Stimulated activated naive CD8-positive, alpha-beta T cell treated with anti-CD3 and anti-CD28 coated beads, Interleukin-15, Interleukin-2, amounts not matched to agents 100 ng/mL and 50 ng/mL, for 24 hours (primary cell): Measurements from ENCODE around the gene ZC3H12C.

Experiments
- H3K27ac Mint-ChIP-seq: one replicate; pipeline ENCODE4 v1.8.0; 2021; ENCODE audit warnings: mild to moderate bottlenecking, mixed read lengths
- H3K27me3 Mint-ChIP-seq: one replicate; pipeline ENCODE4 v1.8.0; 2021; ENCODE audit warnings: mixed read lengths
- H3K36me3 Mint-ChIP-seq: one replicate; pipeline ENCODE4 v1.8.0; 2021; ENCODE audit warnings: low read depth, mixed read lengths
- H3K4me1 Mint-ChIP-seq: one replicate; pipeline ENCODE4 v1.8.0; 2021; ENCODE audit warnings: low read depth, mixed read lengths
- H3K4me3 Mint-ChIP-seq: one replicate; pipeline ENCODE4 v1.8.0; 2021; ENCODE audit warnings: mild to moderate bottlenecking, mixed read lengths
- H3K9me3 Mint-ChIP-seq: one replicate; pipeline ENCODE4 v1.8.0; 2021; ENCODE audit warnings: mixed read lengths

The ZC3H12C gene

GRCh38 chr11:110071197-110071596 lies 22.0 kb upstream of the ZC3H12C start:
- Mint-ChIP-seq H3K9me3 (no peaks in the 10 kb centered on the region), H3K27me3 (peaks cover 20% of the 10 kb centered on the region), H3K4me1 (no peaks in the 10 kb centered on the region), H3K36me3 (no peaks in the 10 kb centered on the region), H3K27ac (no peak overlapping the region), H3K4me3 (no peak overlapping the region)

- Mint-ChIP-seq H3K27me3 (peaks cover 26% of the 10 kb centered on the region), H3K9me3 (no peaks in the 10 kb centered on the region), H3K36me3 (no peaks in the 10 kb centered on the region), H3K4me3 (no peak overlapping the region), H3K4me1 (peaks cover 7% of the 10 kb centered on the region), H3K27ac (no peak overlapping the region)
Measured at GRCh38 chr11:110072930-110073329, 20.3 kb upstream of the ZC3H12C start.

GRCh38 chr11:110074499-110074898 lies 18.7 kb upstream of the ZC3H12C start:
- H3K4me3 Mint-ChIP-seq: no peak overlapping the region
- no peaks in the 10 kb centered on the region for H3K36me3 Mint-ChIP-seq
- no peak overlapping the region for H3K27ac Mint-ChIP-seq
- no peaks in the 10 kb centered on the region for H3K9me3 Mint-ChIP-seq
- H3K4me1 Mint-ChIP-seq: peaks cover 11% of the 10 kb centered on the region
- peaks cover 29% of the 10 kb centered on the region for H3K27me3 Mint-ChIP-seq

GRCh38 chr11:110075105-110075846 lies 17.9 kb upstream of the ZC3H12C start:
- Mint-ChIP-seq H3K36me3 (no peaks in the 10 kb centered on the region), H3K4me1 (peaks cover 11% of the 10 kb centered on the region), H3K27ac (no peak overlapping the region), H3K9me3 (no peaks in the 10 kb centered on the region), H3K4me3 (no peak overlapping the region), H3K27me3 (peaks cover 29% of the 10 kb centered on the region)

- no peaks in the 10 kb centered on the region for H3K9me3 Mint-ChIP-seq
- no peaks in the 10 kb centered on the region for H3K36me3 Mint-ChIP-seq
- peaks cover 26% of the 10 kb centered on the region for H3K27me3 Mint-ChIP-seq
- H3K4me1 Mint-ChIP-seq: peaks cover 11% of the 10 kb centered on the region
- H3K4me3 Mint-ChIP-seq: no peak overlapping the region
- H3K27ac Mint-ChIP-seq: no peak overlapping the region
Measured at GRCh38 chr11:110075847-110076208, 17.4 kb upstream of the ZC3H12C start.

- Mint-ChIP-seq H3K27me3 (peaks cover 23% of the 10 kb centered on the region), H3K27ac (no peak overlapping the region), H3K36me3 (no peaks in the 10 kb centered on the region), H3K4me1 (peaks cover 11% of the 10 kb centered on the region), H3K4me3 (no peak overlapping the region), H3K9me3 (no peaks in the 10 kb centered on the region)
Measured at GRCh38 chr11:110076371-110076965, 16.7 kb upstream of the ZC3H12C start.

- H3K27ac Mint-ChIP-seq: peak overlapping the region; percentile 79
- peaks cover 11% of the 10 kb centered on the region for H3K4me1 Mint-ChIP-seq
Measured at GRCh38 chr11:110077346-110077745, 15.8 kb upstream of the ZC3H12C start.

GRCh38 chr11:110077831-110078325 lies 15.3 kb upstream of the ZC3H12C start:
- peak overlapping the region; percentile 79 for H3K27ac Mint-ChIP-seq
- H3K27me3 Mint-ChIP-seq: peaks cover 22% of the 10 kb centered on the region
- no peaks in the 10 kb centered on the region for H3K9me3 Mint-ChIP-seq
- no peak overlapping the region for H3K4me3 Mint-ChIP-seq
- H3K36me3 Mint-ChIP-seq: no peaks in the 10 kb centered on the region
- peaks cover 11% of the 10 kb centered on the region for H3K4me1 Mint-ChIP-seq

More at GRCh38 chr11:110077346-110077745, 15.8 kb upstream of the ZC3H12C start:
- H3K27me3 Mint-ChIP-seq: peaks cover 22% of the 10 kb centered on the region
- H3K9me3 Mint-ChIP-seq: no peaks in the 10 kb centered on the region
- H3K36me3 Mint-ChIP-seq: no peaks in the 10 kb centered on the region
- H3K4me3 Mint-ChIP-seq: no peak overlapping the region

GRCh38 chr11:110078923-110079544 lies 14.2 kb upstream of the ZC3H12C start:
- no peaks in the 10 kb centered on the region for H3K9me3 Mint-ChIP-seq
- H3K27me3 Mint-ChIP-seq: peaks cover 14% of the 10 kb centered on the region
- no peaks in the 10 kb centered on the region for H3K36me3 Mint-ChIP-seq
- H3K4me1 Mint-ChIP-seq: peaks cover 11% of the 10 kb centered on the region
- no peak overlapping the region for H3K4me3 Mint-ChIP-seq
- H3K27ac Mint-ChIP-seq: no peak overlapping the region

- no peaks in the 10 kb centered on the region for H3K36me3 Mint-ChIP-seq
- H3K9me3 Mint-ChIP-seq: no peaks in the 10 kb centered on the region
Measured at GRCh38 chr11:110079726-110080125, 13.5 kb upstream of the ZC3H12C start.

GRCh38 chr11:110081462-110082376 lies 11.5 kb upstream of the ZC3H12C start:
- no peak overlapping the region for H3K27ac Mint-ChIP-seq
- H3K4me3 Mint-ChIP-seq: no peak overlapping the region
- no peaks in the 10 kb centered on the region for H3K36me3 Mint-ChIP-seq

More at GRCh38 chr11:110079726-110080125, 13.5 kb upstream of the ZC3H12C start:
- Mint-ChIP-seq H3K4me3 (no peak overlapping the region), H3K27me3 (peaks cover 14% of the 10 kb centered on the region), H3K27ac (no peak overlapping the region), H3K4me1 (peaks cover 11% of the 10 kb centered on the region)

GRCh38 chr11:110082899-110083298 lies 10.3 kb upstream of the ZC3H12C start:
- no peak overlapping the region for H3K27ac Mint-ChIP-seq
- no peaks in the 10 kb centered on the region for H3K9me3 Mint-ChIP-seq
- no peaks in the 10 kb centered on the region for H3K36me3 Mint-ChIP-seq
- peaks cover 4% of the 10 kb centered on the region for H3K4me1 Mint-ChIP-seq
- no peak overlapping the region for H3K4me3 Mint-ChIP-seq
- H3K27me3 Mint-ChIP-seq: peaks cover 18% of the 10 kb centered on the region

More at GRCh38 chr11:110081462-110082376, 11.5 kb upstream of the ZC3H12C start:
- Mint-ChIP-seq H3K4me1 (peaks cover 11% of the 10 kb centered on the region), H3K27me3 (peaks cover 14% of the 10 kb centered on the region), H3K9me3 (no peaks in the 10 kb centered on the region)

- Mint-ChIP-seq H3K27me3 (peaks cover 22% of the 10 kb centered on the region), H3K9me3 (no peaks in the 10 kb centered on the region), H3K4me1 (no peaks in the 10 kb centered on the region), H3K4me3 (no peak overlapping the region), H3K27ac (no peak overlapping the region), H3K36me3 (no peaks in the 10 kb centered on the region)
Measured at GRCh38 chr11:110085255-110085838, 7.8 kb upstream of the ZC3H12C start.

- Mint-ChIP-seq H3K27ac (no peak overlapping the region), H3K36me3 (no peaks in the 10 kb centered on the region), H3K4me3 (no peak overlapping the region), H3K4me1 (peaks cover 2% of the 10 kb centered on the region), H3K9me3 (no peaks in the 10 kb centered on the region), H3K27me3 (peaks cover 29% of the 10 kb centered on the region)
Measured at GRCh38 chr11:110086892-110087309, 6.3 kb upstream of the ZC3H12C start.
